GM23338 (cell line): ENCODE measurements around the gene AREL1. TPM values are rescaled to one million over a fixed set of nuclear protein-coding genes. Genes with fewer than 3 reads are reported as not detected.

ENCODE experiments used
- ATAC-seq: fragments of 200-7000 bp; cut with Tn5 transposase; 3 replicates; pipeline ENCODE4 v1.9.1; 2020
- DNase-seq: peaks from one replicate; pipeline ENCODE4 v3.0.0-alpha.2; 2015; ENCODE audit warnings: low spot score
- H2AFZ ChIP-seq: fragments of 200-600 bp; sonication (generic); 2 replicates; pipeline ENCODE4 v1.8.0; 2016; ENCODE audit warnings: antibody characterized with exemption, mild to moderate bottlenecking, moderate library complexity
- H3F3A ChIP-seq: fragments of 200-600 bp; sonication (generic); replicated peaks from 2 replicates; pipeline ENCODE4 v1.8.0; 2017; ENCODE audit warnings: antibody characterized with exemption, mixed run types, low read depth
- H3K27ac ChIP-seq: fragments of 200-600 bp; sonication (generic); 2 replicates; pipeline ENCODE4 v1.6.1; 2016; ENCODE audit warnings: low read depth
- H3K27me3 ChIP-seq: fragments of 200-600 bp; sonication (generic); 2 replicates; pipeline ENCODE4 v1.8.0; 2016; ENCODE audit warnings: mild to moderate bottlenecking, mixed run types, moderate library complexity; ENCODE audit not compliant: insufficient read depth
- H3K36me3 ChIP-seq: fragments of 200-600 bp; sonication (generic); 2 replicates; pipeline ENCODE4 v1.8.0; 2016; ENCODE audit warnings: mild to moderate bottlenecking; ENCODE audit not compliant: insufficient read depth
- H3K4me1 ChIP-seq: fragments of 200-600 bp; sonication (generic); 2 replicates; pipeline ENCODE4 v1.8.0; 2016; ENCODE audit warnings: mild to moderate bottlenecking, moderate library complexity; ENCODE audit not compliant: insufficient read depth
- H3K4me2 ChIP-seq: fragments of 200-600 bp; sonication (generic); 2 replicates; pipeline ENCODE4 v1.7.1; 2017; ENCODE audit warnings: mixed run types
- H3K4me3 ChIP-seq: fragments of 200-600 bp; sonication (generic); 2 replicates; pipeline ENCODE4 v1.6.1; 2016; ENCODE audit warnings: mixed run types
- H3K79me2 ChIP-seq: fragments of 200-600 bp; sonication (generic); replicated peaks from 2 replicates; pipeline ENCODE4 v1.8.0; 2017; ENCODE audit warnings: mild to moderate bottlenecking; ENCODE audit not compliant: insufficient read depth
- H3K9me2 ChIP-seq: fragments of 200-600 bp; sonication (generic); 2 replicates; pipeline ENCODE4 v1.8.0; 2017; ENCODE audit not compliant: insufficient read depth
- H4K20me1 ChIP-seq: fragments of 200-600 bp; sonication (generic); replicated peaks from 2 replicates; pipeline ENCODE4 v1.8.0; 2017; ENCODE audit warnings: mild to moderate bottlenecking; ENCODE audit not compliant: insufficient read depth
- H3K27ac Mint-ChIP-seq: 2 replicates; pipeline ENCODE4 v1.8.0; 2020; ENCODE audit warnings: inconsistent platforms, mild to moderate bottlenecking, moderate library complexity, mixed read lengths
- H3K27me3 Mint-ChIP-seq: 3 replicates; pipeline ENCODE4 v1.8.0; 2022; ENCODE audit warnings: low read depth, mild to moderate bottlenecking, moderate library complexity, mixed read lengths, inconsistent platforms; ENCODE audit not compliant: insufficient read depth, poor library complexity
- H3K36me3 Mint-ChIP-seq: 3 replicates; pipeline ENCODE4 v1.8.0; 2021; ENCODE audit warnings: low read depth, mild to moderate bottlenecking, inconsistent platforms, moderate library complexity, mixed read lengths
- H3K4me1 Mint-ChIP-seq: 3 replicates; pipeline ENCODE4 v1.8.0; 2020; ENCODE audit warnings: mild to moderate bottlenecking, inconsistent platforms, mixed read lengths
- H3K4me3 Mint-ChIP-seq: 3 replicates; pipeline ENCODE4 v1.8.0; 2021; ENCODE audit warnings: moderate library complexity, mild to moderate bottlenecking, inconsistent platforms, mixed read lengths
- H3K9me3 Mint-ChIP-seq: 3 replicates; pipeline ENCODE4 v1.8.0; 2020; ENCODE audit warnings: moderate library complexity, mild to moderate bottlenecking, inconsistent platforms, mixed read lengths
- CREB1 ChIP-seq: fragments of 250-450 bp; sonication (Bioruptor Pico); IDR thresholded peaks from 2 replicates; pipeline ENCODE4 v1.5.0; 2020; ENCODE audit warnings: low read depth, mild to moderate bottlenecking, moderate library complexity
- ETS1 ChIP-seq: IDR thresholded peaks from 2 replicates; pipeline ENCODE4 v1.6.1; 2016; ENCODE audit warnings: antibody characterized with exemption
- EZH2 ChIP-seq: fragments of 200-600 bp; sonication (generic); IDR thresholded peaks from one replicate; pipeline ENCODE4 v1.8.0; 2017; ENCODE audit warnings: antibody characterized with exemption, mild to moderate bottlenecking, low read depth; ENCODE audit not compliant: unreplicated experiment
- EZH2phosphoT487 ChIP-seq: fragments of 200-600 bp; sonication (generic); IDR thresholded peaks from one replicate; pipeline ENCODE4 v1.8.1; 2018; ENCODE audit warnings: antibody characterized with exemption; ENCODE audit not compliant: unreplicated experiment
- JUNB ChIP-seq: IDR thresholded peaks from one replicate; pipeline ENCODE4 v1.6.1; 2016; ENCODE audit warnings: antibody characterized with exemption; ENCODE audit not compliant: unreplicated experiment
- NANOG ChIP-seq: IDR thresholded peaks from 2 replicates; pipeline ENCODE4 v1.6.1; 2016; ENCODE audit warnings: antibody characterized with exemption, borderline replicate concordance
- POLR2AphosphoS5 ChIP-seq: IDR thresholded peaks from 2 replicates; pipeline ENCODE4 v1.6.1; 2016; ENCODE audit warnings: antibody characterized with exemption, low read depth
- REST ChIP-seq: IDR thresholded peaks from one replicate; pipeline ENCODE4 v1.6.1; 2018; ENCODE audit warnings: antibody characterized with exemption; ENCODE audit not compliant: unreplicated experiment
- STAT1 ChIP-seq: IDR thresholded peaks from one replicate; pipeline ENCODE4 v1.6.1; 2016; ENCODE audit warnings: antibody characterized with exemption; ENCODE audit not compliant: unreplicated experiment
- ZNF114 ChIP-seq: fragments of 250-450 bp; sonication (Bioruptor Pico); IDR thresholded peaks from 2 replicates; pipeline ENCODE4 v1.5.0; 2020; ENCODE audit warnings: mild to moderate bottlenecking, moderate library complexity
- ZNF331 ChIP-seq: fragments of 250-450 bp; sonication (Bioruptor Pico); IDR thresholded peaks from 2 replicates; pipeline ENCODE4 v1.5.0; 2020; ENCODE audit warnings: low read depth, mild to moderate bottlenecking, moderate library complexity
- ZNF462 ChIP-seq: fragments of 250-450 bp; sonication (Bioruptor Pico); IDR thresholded peaks from 2 replicates; pipeline ENCODE4 v1.5.0; 2020; ENCODE audit warnings: mild to moderate bottlenecking, moderate library complexity
- polyA plus RNA-seq: library from polyadenylated mRNA; unstranded; fragments of >200 nt; fragmentation: Nextera tagmentation; extraction: Ambion mirVana; gene quantifications from 2 replicates; pipeline ENCODE4 v1.2.1, GENCODE V29; 2016
- total RNA-seq: library from RNA; depleted of rRNA; stranded (reverse); fragments of >200 nt; shearing (Covaris generic); gene quantifications from 2 replicates; pipeline ENCODE4 v1.2.3, GENCODE V29; 2014
- TF ChIP-seq, protein P1 (sequence below), 2 experiments: fragments of 200-600 bp in 1 of 2; sonication (generic) in 1 of 2; conservative IDR thresholded peaks; 2 replicates each; pipeline versions ENCODE4 v1.5.1 to v1.6.1; 2016 to 2017; ENCODE audit warnings: antibody characterized with exemption in 2 of 2, low read depth in 2 of 2, mild to moderate bottlenecking in 2 of 2, moderate library complexity in 1 of 2

The AREL1 gene
- total and polyA plus RNA-seq, 2 experiments from 2014 or later = 7.5 to 23.6 TPM

DNA sequence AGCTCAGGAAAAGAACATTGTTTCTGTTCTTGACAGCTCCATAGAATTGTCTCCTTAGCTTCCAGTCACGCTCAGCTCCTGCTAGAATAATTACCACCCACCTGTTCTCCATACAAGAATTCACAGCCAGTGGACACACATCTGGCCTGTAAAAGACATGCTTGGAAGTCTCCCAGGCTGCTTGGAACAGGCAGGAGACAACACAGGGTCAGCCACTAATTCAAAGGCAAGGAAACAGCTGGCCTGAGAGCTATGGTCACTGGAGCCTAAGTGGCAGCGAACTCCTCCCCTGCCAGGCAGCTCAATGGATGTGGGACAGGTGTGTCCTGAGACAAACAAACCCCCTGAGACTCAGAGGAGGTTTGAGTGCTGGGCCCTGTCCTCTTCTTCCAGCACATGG is 77.9 kb downstream of the AREL1 start:
- H3K27ac ChIP-seq = no peak overlapping the region
- Mint-ChIP-seq H3K4me1 (peaks cover 35% of the 10 kb centered on the region), H3K27me3 (peaks cover 5% of the 10 kb centered on the region), H3K36me3 (no peaks in the 10 kb centered on the region), H3K9me3 (no peaks in the 10 kb centered on the region), H3K27ac (no peak overlapping the region), H3K4me3 (no peak overlapping the region)
- no peak overlapping the region for H3K4me2 ChIP-seq
- peaks cover 12% of the 10 kb centered on the region; the same call in 1 of the 2 replicates for H3K4me1 ChIP-seq
- no peak for DNase-seq
- H4K20me1 ChIP-seq = no peaks in the 10 kb centered on the region
- no peak overlapping the region for H2AFZ ChIP-seq
- no peaks in the 10 kb centered on the region for H3K27me3 ChIP-seq
- H3K4me3 ChIP-seq = no peak overlapping the region
- no peaks in the 10 kb centered on the region for H3K9me2 ChIP-seq
- no peak for TF ChIP-seq ZNF114 (CRISPR knock-in tag)
- TF ChIP-seq ZNF462 (CRISPR knock-in tag) = no peak
- no peak for TF ChIP-seq POLR2AphosphoS5
- no peak for TF ChIP-seq JUNB
- TF ChIP-seq CREB1 = no peak
- TF ChIP-seq NANOG = no peak
- no peak for TF ChIP-seq EZH2phosphoT487
- TF ChIP-seq EZH2 = no peak
- TF ChIP-seq ZNF331 (CRISPR knock-in tag) = no peak
- TF ChIP-seq ETS1 = no peak
- TF ChIP-seq REST = no peak
- TF ChIP-seq, protein P1, sequence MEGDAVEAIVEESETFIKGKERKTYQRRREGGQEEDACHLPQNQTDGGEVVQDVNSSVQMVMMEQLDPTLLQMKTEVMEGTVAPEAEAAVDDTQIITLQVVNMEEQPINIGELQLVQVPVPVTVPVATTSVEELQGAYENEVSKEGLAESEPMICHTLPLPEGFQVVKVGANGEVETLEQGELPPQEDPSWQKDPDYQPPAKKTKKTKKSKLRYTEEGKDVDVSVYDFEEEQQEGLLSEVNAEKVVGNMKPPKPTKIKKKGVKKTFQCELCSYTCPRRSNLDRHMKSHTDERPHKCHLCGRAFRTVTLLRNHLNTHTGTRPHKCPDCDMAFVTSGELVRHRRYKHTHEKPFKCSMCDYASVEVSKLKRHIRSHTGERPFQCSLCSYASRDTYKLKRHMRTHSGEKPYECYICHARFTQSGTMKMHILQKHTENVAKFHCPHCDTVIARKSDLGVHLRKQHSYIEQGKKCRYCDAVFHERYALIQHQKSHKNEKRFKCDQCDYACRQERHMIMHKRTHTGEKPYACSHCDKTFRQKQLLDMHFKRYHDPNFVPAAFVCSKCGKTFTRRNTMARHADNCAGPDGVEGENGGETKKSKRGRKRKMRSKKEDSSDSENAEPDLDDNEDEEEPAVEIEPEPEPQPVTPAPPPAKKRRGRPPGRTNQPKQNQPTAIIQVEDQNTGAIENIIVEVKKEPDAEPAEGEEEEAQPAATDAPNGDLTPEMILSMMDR (conservative IDR thresholded peaks at IDR 0.05; ENCODE audit: low read depth in 2 of 2) = no peak
- no peak for TF ChIP-seq STAT1
- no peaks in the 10 kb centered on the region for H3K79me2 ChIP-seq
- no peak for ATAC-seq
- H3K36me3 ChIP-seq = no peaks in the 10 kb centered on the region
- no peaks in the 10 kb centered on the region for H3F3A ChIP-seq
